Midbrain (tissue), 1 donor: Measurements from ENCODE around the gene HADHA.
"Not testable (repeated sequence)": the region's sequence is repeated elsewhere in the genome, so short reads cannot be mapped to it uniquely, and the experiment has no call there.

ENCODE experiments used
- DNase-seq: peaks from one replicate; lab custom pipeline; 2025; lab: John Stamatoyannopoulos, UW

The HADHA gene

DNA sequence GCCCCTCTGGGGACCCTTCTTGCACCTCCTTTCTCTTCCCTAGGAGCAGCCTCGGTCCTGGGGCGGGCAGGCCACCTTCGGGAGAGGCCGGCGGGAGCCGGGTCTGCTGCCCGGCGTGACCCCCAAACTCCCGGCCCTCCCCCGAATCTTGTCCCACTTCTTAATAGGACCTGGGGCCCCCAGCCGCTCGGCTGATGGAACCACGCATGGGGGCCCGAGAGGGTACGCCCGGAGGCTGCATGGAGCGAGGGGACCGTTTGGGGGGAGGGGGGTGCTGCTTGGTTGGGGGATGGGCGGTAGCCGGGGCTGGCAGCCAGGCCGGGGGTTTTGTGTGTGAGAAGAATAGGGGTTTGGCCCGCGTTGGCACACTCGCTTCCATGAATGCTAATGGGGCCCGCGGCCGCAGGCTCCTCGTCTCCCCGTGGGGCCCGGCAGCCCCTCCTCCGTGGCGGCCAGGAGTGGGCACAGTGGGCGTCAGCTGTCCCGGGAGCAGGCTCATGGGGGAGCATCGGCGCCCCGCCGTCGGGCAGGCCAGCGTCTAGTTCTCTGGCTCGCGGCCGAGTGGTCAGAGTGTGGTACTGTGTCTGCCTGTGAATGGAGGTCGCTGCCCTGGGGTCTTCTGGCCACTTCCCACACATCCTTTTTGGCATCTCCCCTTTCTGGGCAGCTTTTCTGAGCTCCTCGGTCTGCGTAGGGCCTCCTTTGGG is 70.5 kb downstream of the HADHA start:
- peak; percentile 48 for DNase-seq

- DNase-seq = no peak
Measured at GRCh38 chr2:26172871-26173775, 71.3 kb downstream of the HADHA start, which contains the start of gene GAREM2. Gene GAREM2 (plus strand): TSS chr2:26173088. CDS start chr2:26173221, 133 bp downstream.

- no peak for DNase-seq
Measured at GRCh38 chr2:26172189-26172870, 72.1 kb downstream of the HADHA start.

DNA sequence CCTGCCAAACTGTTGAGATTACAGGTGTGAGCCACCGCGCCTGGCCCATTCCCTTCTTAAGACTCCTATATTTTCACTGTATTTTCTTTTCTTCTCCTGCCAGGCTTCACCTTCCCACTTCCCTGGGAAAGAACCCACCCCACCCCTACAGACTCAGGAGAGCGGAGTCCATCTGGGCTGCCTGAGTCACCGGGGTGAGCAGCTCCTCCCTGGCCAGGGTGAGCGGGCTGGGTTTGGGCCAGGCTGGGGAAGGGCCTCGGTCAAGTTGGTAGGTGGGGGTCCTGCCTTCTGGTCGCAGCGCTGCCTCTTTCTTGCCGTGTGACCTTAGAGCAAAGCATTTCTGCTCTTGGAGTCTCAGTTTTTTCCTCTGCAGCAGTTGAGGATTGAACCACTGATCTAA is 73.6 kb downstream of the HADHA start:
- DNase-seq = no peak

GRCh38 chr2:26169681-26170414 is 74.6 kb downstream of the HADHA start:
- DNase-seq = no peak

GRCh38 chr2:26169226-26169625 is 75.2 kb downstream of the HADHA start:
- no peak for DNase-seq

DNA sequence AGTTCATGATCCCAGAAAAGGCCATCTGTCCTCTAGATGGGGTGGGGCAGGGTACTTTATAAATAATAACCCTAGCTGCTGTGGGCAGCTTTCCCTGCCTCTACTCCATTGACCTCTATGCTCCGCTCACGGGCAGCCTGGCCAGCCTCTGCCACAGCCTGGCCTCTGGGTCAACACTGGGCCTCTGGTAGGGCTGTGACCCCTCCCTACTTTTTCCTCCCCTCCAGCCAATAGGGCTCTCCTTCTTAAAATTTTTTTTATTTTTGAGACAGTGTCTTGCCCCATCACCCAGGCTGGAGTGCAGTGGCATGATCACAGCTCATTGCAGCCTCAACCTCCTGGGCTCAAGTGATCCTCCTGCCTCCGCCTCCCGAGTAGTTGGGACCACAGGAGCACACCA is 75.6 kb downstream of the HADHA start:
- DNase-seq = no peak

DNA sequence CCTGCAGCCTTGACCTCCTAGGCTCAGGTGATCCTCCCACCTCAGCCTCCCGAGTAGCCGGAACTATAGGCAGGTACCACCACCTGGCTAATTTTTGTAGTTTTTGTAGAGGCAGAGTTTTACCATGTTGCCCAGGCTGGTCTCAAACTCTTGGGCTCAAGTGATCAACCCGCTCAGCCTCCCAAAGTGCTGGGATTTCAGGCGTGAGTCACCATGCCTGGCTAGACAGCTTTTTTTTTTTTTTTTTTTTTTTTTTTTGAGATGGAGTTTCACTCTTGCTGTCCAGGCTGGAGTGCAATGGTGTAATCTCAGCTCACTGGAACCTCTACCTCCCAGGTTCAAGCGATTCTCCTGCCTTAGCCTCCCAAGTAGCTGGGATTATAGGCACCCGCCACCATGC is 77.9 kb downstream of the HADHA start:
- DNase-seq = not testable (repeated sequence)

GRCh38 chr2:26165403-26165802 is 79.0 kb downstream of the HADHA start:
- DNase-seq = no peak

- DNase-seq = no peak
Measured at GRCh38 chr2:26164641-26165211, 79.7 kb downstream of the HADHA start.

GRCh38 chr2:26164231-26164630 is 80.2 kb downstream of the HADHA start:
- DNase-seq = peak; percentile 70

- no peak for DNase-seq
Measured at GRCh38 chr2:26162963-26163362, 81.5 kb downstream of the HADHA start.

DNA sequence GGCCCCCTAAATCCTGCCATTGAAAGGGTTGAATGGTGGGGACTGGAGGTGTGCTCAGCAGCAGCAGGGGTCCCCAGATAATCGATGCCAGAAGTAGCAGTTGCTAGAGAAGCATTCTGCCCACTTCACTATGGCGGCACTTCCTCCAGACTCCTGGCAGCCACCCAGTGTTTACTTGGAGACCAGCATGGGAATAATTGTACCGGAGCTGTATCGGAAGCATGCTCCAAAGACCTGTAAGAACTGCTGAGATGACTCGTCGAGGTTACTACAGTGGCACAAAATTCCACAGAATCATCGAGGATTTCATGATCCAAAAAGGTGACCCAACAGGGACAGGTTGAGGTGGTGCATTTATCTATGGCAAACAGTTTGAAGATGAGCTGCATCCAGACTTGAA is 82.5 kb downstream of the HADHA start:
- DNase-seq = no peak

DNA sequence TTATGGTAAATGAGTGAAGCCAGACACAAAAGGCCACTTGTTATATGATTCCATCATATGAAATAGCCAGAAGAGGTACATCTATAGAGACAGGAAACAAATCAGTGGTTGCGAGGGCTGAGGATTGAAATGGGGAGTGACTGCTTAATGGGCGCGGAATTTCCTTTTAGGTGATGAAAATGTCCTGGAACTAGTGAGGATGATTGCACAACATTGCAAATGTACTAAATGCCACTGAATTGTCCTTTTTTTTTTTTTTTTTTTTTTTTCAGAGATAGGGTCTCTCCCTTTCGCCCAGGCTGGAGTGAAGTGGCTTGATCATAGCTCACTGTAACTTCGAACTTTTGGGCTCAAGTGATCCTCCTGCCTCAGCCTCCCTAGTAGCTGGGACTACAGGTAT is 86.9 kb downstream of the HADHA start:
- DNase-seq = no peak

DNA sequence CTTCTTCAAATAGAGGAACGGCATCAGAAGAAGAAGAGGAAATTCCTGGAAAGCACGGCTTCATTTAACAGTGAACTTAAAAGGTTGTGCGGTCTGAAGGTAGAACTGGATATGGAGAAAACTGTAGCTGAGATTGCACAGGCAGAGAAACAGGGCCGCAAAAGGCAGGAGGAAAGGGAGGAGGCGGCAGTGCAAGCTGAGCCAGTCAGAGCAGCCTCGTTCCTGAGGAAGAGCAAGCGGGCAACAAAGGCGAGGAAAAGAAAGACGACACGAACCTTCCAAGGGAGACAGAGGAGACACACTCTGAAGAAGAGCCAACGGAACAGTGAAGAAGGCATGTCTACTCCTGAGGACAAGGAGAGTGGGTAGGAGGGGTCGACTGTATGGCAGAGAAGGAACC is 94.2 kb downstream of the HADHA start:
- no peak for DNase-seq

GRCh38 chr2:26148501-26148900 is 95.9 kb downstream of the HADHA start:
- no peak for DNase-seq

DNA sequence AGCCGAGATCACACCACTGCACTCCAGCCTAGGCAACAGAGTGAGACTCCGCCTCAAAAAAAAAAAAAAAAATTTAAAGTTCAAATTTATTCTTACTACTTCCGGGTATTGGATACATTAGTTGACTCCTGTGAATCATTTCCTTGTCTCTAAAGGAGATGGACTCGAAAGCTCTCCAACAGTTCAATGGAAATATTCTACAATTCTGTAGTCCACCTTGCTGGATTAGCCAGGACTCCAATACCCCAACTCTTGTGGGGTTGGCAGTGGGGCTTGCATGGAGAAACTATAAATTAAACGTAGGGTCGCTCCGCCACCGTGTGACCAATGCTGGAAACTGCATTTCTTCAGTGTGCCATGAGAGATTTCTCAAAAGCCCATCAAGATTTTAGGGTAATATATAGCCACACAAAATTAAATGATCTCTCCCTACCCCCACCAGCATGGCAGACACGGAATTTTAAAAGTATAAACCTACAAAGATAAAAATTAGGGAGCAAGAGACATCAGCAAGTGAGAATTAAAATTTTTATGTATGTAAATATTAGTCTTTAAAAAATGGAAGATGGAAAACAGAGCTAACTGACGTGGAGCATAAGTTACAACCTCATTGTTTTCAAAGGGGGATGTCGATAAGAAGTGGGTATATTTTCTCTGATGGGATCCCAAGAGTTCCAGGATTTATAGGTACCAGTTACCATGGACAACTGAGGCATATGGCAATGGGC is 99.3 kb downstream of the HADHA start:
- DNase-seq = peak; percentile 76

DNA sequence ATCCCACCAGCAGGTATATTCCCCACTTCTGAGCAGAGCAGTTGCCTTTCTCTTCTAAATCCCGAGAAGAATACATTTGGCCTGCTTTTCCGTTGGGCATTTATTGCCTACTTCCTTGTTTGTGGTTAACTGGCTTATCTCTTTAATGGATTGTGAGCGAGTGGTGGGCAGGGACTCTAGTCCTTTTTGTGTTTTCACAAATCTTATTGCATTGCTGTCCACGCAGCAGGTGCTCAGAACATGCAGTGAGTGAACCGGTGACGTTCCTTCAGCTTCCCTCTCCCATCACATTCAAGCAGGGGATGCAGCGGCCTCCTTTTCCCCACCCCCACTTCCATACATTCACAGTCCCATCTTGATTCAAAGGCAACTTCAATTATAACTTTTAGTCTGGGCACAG is 100.4 kb downstream of the HADHA start:
- DNase-seq = no peak

DNA sequence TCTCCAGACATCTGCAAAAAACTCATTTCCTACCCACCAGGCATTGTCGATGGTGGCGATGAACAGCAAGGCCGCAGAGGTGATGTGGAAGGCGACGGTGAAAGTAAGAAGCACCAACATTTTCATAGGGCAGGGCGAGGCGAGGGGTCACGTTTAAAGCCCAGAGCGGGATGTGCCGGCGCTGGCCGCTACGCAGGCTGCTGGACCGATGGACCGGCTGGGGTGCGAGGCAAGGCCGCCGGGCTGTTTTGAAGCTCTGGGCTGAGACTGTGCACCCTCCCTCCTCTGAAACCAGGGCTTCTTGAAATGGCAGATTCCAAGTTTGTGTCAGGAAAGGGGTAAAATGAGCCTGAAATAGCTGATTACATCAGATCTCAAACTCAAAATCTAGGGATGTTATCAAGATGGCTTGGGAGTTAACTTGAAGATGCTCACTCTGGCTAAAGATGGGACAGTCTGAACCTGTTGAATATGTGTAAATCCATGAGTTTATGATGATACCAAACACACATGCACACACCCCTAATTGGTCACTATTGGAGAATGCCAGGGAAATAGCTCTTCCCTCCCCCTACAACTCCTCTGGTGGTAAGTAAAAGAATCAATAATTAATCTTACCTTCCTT is 103.2 kb downstream of the HADHA start:
- no peak for DNase-seq
